LHCN-M2 (cell line): Measurements from ENCODE around the gene IMP3. TPM values are rescaled to one million over a fixed set of nuclear protein-coding genes. Genes with fewer than 3 reads are reported as not detected.
"Not testable (repeated sequence)": the region's sequence is repeated elsewhere in the genome, so short reads cannot be mapped to it uniquely, and the experiment has no call there.

Experiments
- DNase-seq: peaks from one replicate; pipeline ENCODE4 v3.0.0-alpha.2; 2012; ENCODE audit warnings: low read depth
- polyA plus RNA-seq: library from polyadenylated mRNA; unstranded; fragments of >200 nt; gene quantifications from one replicate; pipeline ENCODE4 v1.2.1, GENCODE V29; 2012; ENCODE audit warnings: missing spikeins
- total RNA-seq: library from RNA; depleted of rRNA; stranded (reverse); fragments of >200 nt; gene quantifications from 2 replicates; pipeline ENCODE4 v1.2.3, GENCODE V29; 2014; rRNA removed

IMP3 gene, protein sequence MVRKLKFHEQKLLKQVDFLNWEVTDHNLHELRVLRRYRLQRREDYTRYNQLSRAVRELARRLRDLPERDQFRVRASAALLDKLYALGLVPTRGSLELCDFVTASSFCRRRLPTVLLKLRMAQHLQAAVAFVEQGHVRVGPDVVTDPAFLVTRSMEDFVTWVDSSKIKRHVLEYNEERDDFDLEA
- total RNA-seq: 155 and 164 TPM in 2 replicates
- 58.9 TPM for polyA plus RNA-seq

DNA sequence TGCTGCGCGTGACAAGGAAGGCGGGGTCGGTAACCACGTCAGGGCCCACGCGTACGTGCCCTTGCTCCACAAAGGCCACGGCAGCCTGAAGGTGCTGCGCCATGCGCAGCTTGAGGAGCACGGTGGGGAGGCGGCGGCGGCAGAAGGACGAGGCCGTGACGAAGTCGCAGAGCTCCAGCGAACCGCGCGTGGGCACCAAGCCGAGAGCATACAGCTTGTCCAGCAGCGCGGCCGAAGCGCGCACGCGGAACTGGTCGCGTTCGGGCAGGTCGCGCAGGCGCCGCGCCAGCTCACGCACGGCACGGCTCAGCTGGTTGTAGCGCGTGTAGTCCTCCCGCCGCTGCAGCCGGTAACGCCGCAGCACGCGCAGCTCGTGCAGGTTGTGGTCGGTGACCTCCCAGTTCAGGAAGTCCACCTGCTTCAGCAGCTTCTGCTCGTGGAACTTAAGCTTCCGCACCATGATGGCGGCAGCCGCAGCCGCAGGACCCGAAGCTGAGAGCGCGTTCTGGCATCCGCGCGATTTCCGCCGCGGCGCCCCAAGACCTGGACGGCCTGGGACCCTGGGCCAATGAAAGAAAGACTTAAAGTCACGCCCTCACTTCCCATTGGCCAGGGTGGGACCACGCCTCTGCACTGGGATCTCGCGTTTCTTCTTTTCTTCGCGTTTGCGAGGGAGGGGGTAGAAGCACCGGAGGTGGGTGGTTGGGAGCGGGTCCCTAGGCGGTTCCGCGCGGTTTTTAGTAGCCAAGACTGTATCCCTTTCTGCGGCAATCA, at the start of gene IMP3:
IMP3 (minus strand) TSS at position 516 of the 774 bp plus-strand sequence; CDS start at position 460, 56 bp downstream.
- DNase-seq: peak; percentile 97

DNA sequence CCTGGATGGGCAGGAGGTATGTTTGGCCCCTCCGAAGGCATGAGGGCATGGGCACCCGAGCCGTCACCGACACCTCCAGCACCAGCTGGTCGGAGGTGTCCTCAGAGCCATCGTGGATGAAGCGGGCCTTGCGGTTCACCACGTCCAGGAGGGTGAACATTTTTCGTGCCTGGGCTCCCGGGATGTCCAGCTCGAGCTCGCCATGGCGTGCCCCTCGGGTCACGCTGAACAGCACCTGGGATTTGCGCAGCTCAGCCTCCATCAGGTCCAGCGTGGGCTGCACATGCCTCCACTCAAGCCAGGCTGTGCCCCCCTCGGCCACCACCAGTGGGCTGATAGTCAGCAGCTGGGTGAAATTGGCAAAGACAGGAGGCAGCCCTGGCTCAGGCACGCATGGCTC, 49.4 kb upstream of the IMP3 start:
- DNase-seq: not testable (repeated sequence)

DNA sequence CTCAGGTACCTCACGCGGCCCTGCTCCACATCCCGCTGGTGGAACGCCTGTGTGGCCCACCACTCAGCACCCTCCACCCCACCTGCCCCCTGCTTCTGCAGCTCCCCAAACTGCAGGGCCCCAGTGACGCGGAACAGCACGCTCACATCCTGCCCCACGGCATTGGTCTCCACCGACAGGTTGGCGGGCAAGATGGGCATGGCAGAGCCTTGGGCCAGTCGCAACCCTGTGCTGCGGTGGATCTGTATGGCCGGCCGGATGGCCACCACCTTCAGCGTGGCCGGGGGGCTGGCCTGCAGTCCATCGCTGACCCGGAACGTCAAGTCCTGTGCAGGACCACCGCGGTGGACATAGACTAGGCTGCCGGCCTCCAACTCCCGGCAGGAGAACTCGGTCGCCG, 48.8 kb upstream of the IMP3 start:
- DNase-seq: no peak

DNA sequence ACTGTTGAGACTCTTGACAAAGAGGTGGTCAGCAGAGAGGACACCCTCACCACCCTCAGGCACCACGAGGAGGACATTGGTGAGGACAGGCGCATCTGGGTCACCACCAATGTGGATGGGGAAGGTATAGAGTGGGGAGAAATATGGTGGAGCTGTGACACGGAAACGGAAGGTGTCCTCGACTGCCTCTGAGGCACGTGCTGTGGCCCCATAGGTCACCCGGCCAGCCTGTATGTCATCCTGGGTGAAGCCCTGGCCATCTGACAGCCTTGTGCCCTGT, 48.2 kb upstream of the IMP3 start:
- DNase-seq: no peak

DNA sequence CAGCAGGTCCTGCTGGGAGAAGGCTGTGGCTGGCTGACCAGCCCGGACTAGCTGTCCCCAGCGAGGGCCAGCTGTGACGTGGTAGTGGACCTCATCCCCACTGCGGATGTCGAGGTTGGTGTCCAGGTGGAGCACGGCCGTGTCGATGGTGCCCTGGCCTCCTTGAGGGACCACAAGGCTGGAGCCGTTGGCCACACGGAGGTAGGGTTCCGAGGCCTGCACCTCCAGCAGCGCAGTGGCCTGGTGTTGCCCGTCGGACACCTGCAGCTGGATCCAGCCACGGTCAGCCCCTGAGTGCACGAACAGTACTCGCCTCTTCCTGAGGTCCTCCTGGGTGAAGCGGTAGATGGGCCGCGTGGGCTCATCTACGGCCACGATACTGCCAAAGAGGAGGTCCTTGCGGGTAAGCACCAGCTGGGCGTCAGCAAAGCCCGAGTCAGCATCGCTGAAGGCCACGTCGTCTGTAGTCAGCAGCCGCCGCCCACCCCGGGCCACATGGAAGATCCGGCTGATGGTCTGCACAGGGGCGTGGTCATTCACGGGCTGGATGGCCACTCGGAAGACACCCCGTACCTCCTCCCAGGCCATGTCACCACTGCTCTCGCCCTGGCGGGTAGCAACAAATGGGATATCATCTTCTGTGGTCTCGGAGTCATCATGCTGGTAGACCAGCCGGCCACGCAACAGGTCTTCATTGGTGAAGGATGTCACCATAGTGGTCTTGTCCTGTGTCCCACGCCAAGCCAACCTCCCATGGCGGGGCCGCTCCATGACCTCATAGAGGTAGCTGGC, 47.7 kb upstream of the IMP3 start:
- no peak for DNase-seq

DNA sequence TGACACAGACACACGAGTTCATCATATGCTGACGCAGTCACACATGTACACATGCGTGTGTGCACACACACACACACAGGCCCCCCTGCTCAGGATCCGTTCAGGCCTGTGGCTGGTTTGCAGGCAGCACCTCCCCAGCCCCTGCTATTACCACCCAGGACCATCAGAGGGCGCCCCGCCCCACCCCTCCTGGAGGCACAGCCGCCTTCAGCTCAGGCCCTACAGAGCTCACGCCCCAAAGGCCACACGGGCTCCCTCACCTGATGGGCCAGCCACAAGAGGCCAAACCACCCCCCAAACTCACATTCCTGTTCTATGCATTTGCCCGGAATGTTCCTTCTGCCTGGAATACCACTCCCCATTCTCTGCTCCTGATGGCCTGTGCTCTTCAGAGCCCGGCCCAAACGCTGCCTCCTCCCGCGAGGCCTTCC, 46.2 kb upstream of the IMP3 start:
- peak; percentile 42 for DNase-seq

DNA sequence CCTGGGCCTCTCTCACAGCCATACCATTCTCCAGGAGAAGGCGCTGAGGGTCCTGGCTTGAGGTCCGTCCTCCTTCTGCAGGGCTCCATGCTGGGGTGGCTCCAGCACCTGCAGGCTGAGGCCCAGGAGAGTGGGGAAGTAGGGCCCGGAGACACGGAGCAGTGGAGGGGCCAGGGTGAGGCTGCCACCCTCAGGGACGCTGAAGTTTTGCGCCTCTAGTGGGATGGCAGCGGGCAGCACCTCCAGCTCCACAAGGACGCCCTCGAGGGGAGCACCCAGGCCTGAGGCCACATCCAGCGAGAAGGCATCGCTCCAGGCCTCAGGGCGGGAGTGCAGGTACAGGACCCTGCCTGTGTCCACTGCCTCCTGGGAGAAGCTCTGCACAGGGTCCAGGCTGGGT, 45.2 kb upstream of the IMP3 start:
- no peak for DNase-seq

DNA sequence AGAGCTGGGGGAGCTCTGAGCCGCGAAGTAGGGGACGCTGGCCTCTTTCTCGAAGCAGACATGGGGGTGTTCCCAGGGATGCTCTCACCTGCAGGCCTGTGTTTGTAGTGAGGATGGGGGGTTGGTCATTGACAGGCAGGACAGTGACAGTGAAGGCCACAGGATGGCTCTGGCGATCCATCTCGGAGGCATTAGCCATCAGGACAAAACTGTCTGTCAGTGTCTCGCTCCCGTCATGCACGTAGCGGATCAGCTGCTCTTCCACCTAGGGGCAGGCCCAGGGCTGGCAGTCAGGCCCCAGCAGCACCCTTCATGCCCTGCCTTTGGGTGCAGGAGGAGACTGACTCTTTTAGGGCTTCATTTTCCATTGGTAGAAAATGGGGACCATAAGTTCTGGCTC, 44.6 kb upstream of the IMP3 start:
- DNase-seq: no peak

DNA sequence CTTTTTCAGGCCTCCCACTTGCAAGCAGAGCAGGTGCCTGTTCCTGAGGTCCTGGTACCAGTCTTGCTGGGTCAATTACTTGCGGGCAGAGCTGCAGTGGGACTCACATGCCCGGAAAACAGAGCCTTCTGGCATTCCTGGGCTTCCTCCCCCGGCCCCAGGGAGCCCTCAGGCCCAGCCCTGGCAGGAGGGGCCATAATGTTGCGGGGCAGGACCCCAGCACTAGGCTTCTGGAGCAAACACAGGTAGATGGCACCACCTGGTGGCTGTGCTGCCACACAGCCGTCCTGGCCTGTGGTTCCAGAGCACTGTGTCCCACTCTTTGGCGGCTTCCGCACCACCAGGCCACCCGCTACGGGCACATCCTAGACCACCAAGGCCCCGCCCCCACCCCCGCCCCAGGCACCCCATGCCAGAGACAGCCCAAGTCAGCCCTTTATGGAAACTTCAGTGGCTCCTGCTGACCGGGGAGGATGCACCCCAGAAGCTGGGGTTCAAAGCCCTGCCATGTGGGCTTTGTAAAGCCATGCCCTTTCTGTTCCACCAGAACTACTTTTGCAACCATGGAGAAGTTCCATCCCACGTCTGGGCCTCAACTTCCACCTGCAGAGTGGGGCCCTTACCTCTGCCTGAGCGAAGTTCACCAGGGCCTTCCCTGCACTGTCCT, 43.8 kb upstream of the IMP3 start:
- DNase-seq: peak; percentile 47

DNA sequence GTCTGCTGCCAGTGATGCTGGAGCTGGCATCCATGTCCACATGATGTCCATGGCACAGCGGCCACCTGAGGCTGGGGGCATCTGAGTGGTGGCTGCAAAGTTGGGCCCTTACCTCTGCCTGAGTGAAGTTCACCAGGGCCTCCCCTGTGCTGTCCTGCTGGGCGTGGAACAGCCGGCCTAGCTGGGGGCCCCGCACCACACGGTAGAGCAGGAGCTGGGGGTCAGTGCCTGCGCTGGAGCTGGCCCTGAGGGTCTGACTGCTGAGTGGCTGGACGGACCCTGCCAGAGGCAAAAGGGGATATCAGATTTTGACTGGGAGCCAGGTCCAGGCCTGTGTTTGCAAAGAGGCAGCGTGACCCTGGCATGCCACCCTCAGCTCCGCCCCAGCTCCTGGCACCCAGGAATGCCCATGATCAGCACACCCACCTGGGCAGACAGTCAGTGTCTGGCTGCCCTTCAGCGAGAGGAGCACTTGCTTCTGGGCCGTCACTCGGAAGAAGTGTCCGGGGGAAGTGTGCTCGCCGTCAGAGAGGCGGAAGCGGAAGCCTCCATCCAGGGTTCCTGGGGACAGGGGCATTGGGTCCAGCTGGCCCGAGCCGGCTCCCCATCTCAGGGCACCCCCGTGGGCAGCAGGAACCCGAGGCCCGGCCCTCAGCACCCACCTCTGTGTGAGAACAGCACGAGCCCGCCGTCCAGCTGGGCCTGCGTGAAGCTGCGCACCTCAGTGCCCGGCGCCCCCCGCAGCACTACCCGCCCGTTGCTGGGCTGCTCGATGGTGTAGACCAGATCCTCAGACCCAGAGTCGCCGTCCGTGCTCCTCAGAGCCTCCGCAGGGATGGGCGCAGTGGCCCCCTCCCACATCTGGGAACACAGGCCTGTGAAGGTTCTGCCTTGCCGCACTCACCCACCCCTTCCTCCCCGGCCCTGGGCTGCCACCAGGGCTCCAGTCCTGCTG, 42.4 kb upstream of the IMP3 start:
- no peak for DNase-seq

DNA sequence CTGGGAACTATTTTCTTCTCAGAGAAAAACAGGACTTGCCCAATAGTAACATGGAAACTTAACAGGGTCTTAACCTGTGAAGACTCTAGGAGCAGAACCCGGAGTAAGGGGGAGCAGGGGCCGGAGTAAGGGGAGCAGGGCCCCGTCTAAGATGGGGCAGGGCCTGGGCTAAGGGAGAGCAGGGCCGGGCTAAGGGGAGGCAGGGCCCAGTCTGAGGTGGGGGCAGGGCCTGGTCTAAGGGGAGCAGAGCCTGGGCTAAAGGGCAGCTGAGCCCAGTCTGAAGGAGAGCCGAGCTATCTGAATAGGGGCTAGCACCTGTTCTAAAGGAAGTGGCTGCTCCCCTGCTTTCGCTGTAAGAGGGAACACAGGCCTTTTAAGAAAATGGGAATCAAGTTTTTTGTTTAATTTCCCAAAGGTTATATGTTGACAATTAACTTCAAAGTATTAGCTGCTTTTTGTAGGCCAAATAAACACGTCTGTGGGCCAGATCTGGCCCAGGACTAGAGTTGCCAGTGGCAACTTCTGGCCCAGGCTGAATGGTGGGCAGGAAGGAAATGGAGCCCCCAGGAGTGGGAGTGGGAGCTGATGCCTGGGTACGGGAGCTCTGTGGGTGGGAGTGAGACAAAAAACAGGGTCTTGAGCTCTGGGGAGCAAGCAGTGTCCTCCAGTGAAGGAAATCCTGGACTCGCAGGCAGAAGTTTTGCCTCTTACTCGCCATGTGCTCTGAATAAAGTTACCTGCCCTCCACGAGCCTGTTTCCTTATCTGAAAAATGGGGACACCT, 40.2 kb upstream of the IMP3 start:
- no peak for DNase-seq

DNA sequence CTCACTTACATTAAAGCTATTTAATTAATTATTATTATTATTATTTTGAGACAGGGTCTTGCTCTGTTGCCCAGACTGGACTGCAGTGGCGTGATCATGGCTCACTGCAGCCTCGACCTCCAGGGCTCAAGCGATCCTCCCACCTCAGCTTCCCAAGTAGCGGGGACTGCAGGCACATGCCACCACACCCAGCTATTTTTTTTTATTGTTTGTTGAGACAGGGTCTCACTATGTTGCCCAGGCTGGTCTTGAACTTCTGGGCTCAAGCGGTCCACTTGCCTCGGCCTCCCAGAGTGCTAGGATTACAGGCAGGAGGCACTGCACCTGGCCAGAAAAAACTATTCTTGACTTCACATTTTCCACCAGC, 38.3 kb upstream of the IMP3 start:
- not testable (repeated sequence) for DNase-seq

DNA sequence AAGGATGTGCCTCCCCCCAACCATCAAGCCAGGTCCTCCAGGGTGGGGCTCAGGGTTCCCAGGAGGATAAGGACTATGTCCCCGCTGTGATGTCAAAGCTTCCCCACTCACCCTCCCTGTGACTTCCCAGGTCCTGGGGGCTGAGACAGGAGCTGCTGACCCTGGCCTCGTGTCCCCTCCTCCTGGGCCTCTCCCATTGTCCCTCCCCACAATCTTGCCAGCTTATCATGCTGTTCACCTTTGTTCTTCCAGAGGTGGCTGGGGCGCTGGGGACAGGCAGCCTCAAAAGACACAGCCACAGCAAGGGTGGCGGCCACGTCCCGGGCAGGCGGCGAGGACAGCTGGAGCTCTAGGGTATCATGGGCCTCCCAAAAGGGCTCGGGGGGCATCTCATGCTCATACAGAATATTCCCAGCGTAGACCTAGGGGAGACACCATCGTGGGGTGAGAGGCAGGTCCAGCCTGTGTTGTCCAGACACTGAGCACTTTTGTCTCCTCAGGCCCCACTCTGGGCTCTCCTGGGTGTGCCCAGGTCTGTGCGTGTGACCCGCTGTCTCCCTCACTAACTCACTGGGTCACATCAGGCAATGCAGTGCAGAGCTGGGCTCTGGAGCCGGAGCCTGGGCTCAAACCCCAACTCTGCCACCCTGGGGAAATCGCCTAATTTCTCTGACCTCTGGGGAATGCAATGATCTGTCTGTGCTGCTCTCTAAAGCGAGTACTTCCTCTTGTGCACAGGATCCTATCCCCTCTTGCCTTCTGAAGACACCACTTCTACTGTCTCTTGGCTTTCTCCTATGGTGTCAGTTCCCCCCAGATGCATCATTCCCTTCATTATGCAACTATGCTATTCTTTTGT, 37.7 kb upstream of the IMP3 start:
- no peak for DNase-seq

DNA sequence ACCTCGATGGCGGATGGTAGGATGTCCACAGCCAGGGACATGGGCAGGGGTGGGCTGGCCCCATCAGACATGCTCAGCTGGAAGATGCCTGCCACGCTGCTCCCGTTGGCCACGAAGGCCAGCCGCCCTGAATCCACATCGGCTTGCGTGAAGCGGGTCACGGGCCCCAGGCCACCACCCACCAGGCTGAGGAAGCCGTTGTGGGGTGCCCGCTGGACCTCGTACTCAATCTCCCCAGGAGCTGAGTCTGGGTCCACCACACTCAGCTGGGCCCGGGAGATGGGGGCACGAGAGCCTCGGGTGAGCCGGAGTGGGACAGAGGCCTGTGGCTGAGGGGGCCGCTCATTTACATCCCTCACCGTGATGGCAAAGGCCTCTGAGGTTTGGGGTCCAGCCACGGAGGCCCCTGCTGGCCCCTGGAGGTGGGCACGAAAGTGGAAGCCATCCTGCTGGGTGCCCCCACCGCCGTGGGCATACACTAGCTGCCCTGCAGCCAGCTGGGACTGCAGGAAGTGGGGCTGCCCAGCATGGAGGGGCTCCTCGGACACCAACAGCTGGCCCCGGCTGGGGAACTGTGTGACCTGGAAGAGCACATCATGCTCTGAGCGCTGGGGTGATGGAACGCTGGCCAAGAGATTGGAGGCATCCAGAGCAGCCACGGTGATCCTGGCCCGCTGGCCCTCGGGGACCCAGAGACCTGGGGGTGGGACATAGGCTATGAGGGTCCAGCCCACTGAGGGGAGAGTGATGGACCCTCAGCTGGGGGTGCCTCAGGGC, 36.9 kb upstream of the IMP3 start:
- no peak for DNase-seq

DNA sequence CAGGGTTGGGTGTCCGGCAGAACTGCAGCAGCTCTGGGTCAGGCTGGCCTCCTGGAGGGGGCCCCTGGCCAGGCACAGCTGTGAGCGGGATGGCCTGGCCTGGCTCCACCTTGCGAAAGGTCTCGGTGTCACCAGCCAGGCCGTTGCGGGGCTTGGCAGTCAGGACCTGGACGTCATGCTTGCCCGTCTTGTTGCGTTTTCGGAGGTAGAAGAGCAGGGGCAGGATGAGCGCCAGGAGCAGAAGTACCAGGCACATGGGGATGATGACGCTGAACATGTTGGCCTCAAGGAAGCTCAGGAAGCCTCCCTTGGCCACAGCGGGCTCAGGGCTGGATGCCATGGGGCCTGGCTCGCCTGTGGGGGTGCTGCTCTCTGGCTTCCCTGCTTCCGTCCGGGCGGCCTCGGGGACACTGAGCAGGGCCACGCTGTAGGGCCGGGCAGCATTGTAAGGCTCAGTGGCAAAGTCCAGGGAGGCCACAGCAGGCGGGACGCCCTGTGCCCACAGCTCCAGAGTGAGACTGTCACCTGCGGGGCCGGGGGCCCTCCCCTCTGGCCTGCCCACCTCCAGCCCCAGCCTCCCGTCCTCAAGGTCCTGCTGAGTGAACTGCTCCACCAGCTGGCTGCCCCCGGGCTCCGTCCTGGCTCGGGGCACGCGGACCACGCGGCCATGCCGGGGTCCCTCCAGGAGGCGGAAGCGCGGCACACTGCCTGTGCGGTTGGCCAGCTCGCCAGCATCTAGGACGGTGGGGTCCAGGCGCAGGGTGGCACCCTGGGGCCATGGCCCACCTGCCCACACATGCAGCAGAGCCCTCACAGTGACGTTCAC, 35.8 kb upstream of the IMP3 start:
- no peak for DNase-seq

DNA sequence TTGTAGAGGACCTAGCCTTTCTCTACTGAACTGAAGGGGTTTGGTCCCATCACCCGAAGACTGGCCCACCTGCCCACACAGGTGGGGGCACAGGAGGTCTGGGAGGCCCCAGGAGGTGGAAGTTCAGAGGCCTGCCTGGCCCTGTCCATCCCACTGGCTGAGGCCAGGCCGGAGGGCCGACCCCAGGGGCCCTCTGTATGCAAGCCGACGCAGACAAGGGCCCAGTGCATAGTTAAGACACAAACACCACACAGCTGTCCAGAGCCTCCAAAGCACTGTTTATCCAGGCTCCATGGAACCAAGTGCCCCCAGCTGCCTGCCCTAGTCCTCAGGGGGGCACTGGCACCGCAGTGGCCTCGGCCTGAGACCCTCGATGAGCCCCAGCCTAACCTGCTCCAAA, 34.3 kb upstream of the IMP3 start:
- DNase-seq: no peak

DNA sequence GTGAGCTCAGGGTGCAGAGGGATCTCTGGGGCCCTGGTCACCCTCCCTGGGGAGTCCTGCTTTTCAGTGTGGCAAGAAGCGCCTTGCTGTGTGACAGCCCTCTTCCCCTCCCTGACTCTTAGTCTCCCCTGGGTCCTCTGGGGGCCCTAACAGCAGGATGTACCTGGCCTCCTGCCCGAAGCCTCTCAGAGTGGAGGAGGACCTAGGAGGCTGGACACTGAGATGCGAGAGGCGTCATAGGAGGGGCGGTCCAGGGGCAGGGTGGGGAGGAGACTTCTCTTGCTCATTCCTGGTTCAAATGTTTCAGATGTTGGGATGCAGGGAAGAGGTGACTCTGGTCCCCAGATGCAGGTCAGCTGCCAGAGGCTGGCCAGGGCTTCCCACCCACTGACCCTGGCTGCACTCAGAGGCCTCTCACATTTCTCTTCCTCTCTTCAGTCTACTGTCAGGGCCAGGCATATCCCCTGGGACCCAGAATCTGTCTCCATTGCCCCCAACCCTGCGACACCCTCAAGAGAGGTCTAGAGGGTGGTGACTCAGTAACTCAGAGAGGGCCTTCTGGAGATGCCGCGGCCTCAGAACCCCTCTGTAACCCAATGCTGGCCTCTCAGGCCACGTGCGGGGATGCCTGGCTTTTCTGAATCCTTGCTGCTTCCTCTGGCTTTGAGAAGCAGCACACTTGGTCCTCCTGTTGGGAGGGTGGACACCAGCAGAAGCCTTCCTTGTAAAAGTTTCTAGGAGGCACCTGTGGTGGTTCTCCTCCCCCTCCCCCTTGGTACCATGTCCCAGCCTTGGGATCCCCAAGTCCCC, 33.6 kb upstream of the IMP3 start:
- DNase-seq: peak; percentile 66
